SK-N-SH treated with all-trans-retinoic acid at 6 μM for 48 hours (cell line): ENCODE data around the gene ADSS2.
A peak's percentile ranks its signal among the peaks of the same experiment; 100 is the strongest.

Source experiments
- ATAC-seq: fragments of 200-7000 bp; cut with Tn5 transposase; 3 replicates; pipeline ENCODE4 v1.9.1; 2020; ENCODE audit warnings: mild to moderate bottlenecking, moderate library complexity
- ARNTL ChIP-seq: fragments of 450-650 bp; formaldehyde crosslinking; IDR thresholded peaks from 2 replicates; pipeline ENCODE4 v1.5.0; 2020; ENCODE audit warnings: low read depth, mild to moderate bottlenecking, moderate library complexity, borderline replicate concordance
- BACH2 ChIP-seq: fragments of 250-450 bp; sonication (Bioruptor Pico); IDR thresholded peaks from 2 replicates; pipeline ENCODE4 v1.9.0; 2021; ENCODE audit warnings: mild to moderate bottlenecking, borderline replicate concordance
- ESRRG ChIP-seq: fragments of 250-450 bp; sonication (Bioruptor Pico); IDR thresholded peaks from 2 replicates; pipeline ENCODE4 v1.6.1; 2021; ENCODE audit warnings: mild to moderate bottlenecking
- GLIS3 ChIP-seq: fragments of 250-450 bp; sonication (Bioruptor Pico); IDR thresholded peaks from 2 replicates; pipeline ENCODE4 v1.5.0; 2020; ENCODE audit warnings: mild to moderate bottlenecking, moderate library complexity
- ISL1 ChIP-seq: fragments of 250-450 bp; sonication (Bioruptor Pico); IDR thresholded peaks from 2 replicates; pipeline ENCODE4 v2.1.2; 2022; ENCODE audit warnings: mild to moderate bottlenecking, moderate library complexity
- PPARA ChIP-seq: fragments of 250-450 bp; sonication (Bioruptor Pico); IDR thresholded peaks from 2 replicates; pipeline ENCODE4 v1.5.0; 2020; ENCODE audit warnings: mild to moderate bottlenecking, borderline replicate concordance
- RARB ChIP-seq: fragments of 250-450 bp; sonication (Bioruptor Pico); IDR thresholded peaks from 2 replicates; pipeline ENCODE4 v1.8.0; 2021; ENCODE audit warnings: mild to moderate bottlenecking, moderate library complexity
- SNAI2 ChIP-seq: fragments of 250-450 bp; sonication (Bioruptor Pico); IDR thresholded peaks from 2 replicates; pipeline ENCODE4 v1.5.0; 2020; ENCODE audit warnings: mild to moderate bottlenecking, moderate library complexity
- TCF4 ChIP-seq: fragments of 250-450 bp; sonication (Bioruptor Pico); IDR thresholded peaks from 2 replicates; pipeline ENCODE4 v1.8.0; 2021; ENCODE audit warnings: mild to moderate bottlenecking, moderate library complexity, borderline replicate concordance
- TOX ChIP-seq: fragments of 250-450 bp; sonication (Bioruptor Pico); IDR thresholded peaks from 2 replicates; pipeline ENCODE4 v1.8.0; 2021; ENCODE audit warnings: mild to moderate bottlenecking, moderate library complexity, borderline replicate concordance
- ZC3H10 ChIP-seq: fragments of 250-450 bp; sonication (Bioruptor Pico); IDR thresholded peaks from 2 replicates; pipeline ENCODE4 v1.5.1; 2021; ENCODE audit warnings: mild to moderate bottlenecking, moderate library complexity
- ZFP3 ChIP-seq: fragments of 250-450 bp; sonication (Bioruptor Pico); IDR thresholded peaks from 2 replicates; pipeline ENCODE4 v1.5.0; 2020; ENCODE audit warnings: mild to moderate bottlenecking, moderate library complexity
- ZFP30 ChIP-seq: fragments of 450-650 bp; formaldehyde crosslinking; IDR thresholded peaks from 2 replicates; pipeline ENCODE4 v1.5.0; 2022; ENCODE audit warnings: mild to moderate bottlenecking, moderate library complexity
- ZNF565 ChIP-seq: fragments of 450-650 bp; formaldehyde crosslinking; conservative IDR thresholded peaks from 2 replicates; pipeline ENCODE4 v1.5.0; 2020; ENCODE audit warnings: low read depth, mild to moderate bottlenecking, moderate library complexity
- ZNF70 ChIP-seq: fragments of 450-650 bp; formaldehyde crosslinking; IDR thresholded peaks from 2 replicates; pipeline ENCODE4 v1.5.0; 2020; ENCODE audit warnings: mild to moderate bottlenecking, moderate library complexity
- ZNF8 ChIP-seq: fragments of 450-650 bp; formaldehyde crosslinking; IDR thresholded peaks from 2 replicates; pipeline ENCODE4 v1.5.0; 2020; ENCODE audit warnings: mild to moderate bottlenecking, moderate library complexity
- TF ChIP-seq, protein P1 (sequence below): fragments of 250-450 bp; sonication (Bioruptor Pico); IDR thresholded peaks from 2 replicates; pipeline ENCODE4 v1.8.0; 2021; ENCODE audit warnings: low read depth, mild to moderate bottlenecking, moderate library complexity, borderline replicate concordance
- TF ChIP-seq, protein P2 (sequence below): fragments of 250-450 bp; sonication (Bioruptor Pico); IDR thresholded peaks from 2 replicates; pipeline ENCODE4 v1.8.0; 2020; ENCODE audit warnings: mild to moderate bottlenecking, moderate library complexity, borderline replicate concordance
- TF ChIP-seq, protein P3 (sequence below): fragments of 250-450 bp; sonication (Bioruptor Pico); IDR thresholded peaks from 2 replicates; pipeline ENCODE4 v1.5.1; 2021; ENCODE audit warnings: mild to moderate bottlenecking, moderate library complexity
- TF ChIP-seq, protein P4 (sequence below): fragments of 250-450 bp; sonication (Bioruptor Pico); IDR thresholded peaks from 2 replicates; pipeline ENCODE4 v1.5.0; 2020; ENCODE audit warnings: mild to moderate bottlenecking, moderate library complexity
- TF ChIP-seq, protein P5 (sequence below): fragments of 250-450 bp; sonication (Bioruptor Pico); IDR thresholded peaks from 2 replicates; pipeline ENCODE4 v1.5.1; 2020; ENCODE audit warnings: low read depth, mild to moderate bottlenecking, moderate library complexity

ADSS2 gene

DNA sequence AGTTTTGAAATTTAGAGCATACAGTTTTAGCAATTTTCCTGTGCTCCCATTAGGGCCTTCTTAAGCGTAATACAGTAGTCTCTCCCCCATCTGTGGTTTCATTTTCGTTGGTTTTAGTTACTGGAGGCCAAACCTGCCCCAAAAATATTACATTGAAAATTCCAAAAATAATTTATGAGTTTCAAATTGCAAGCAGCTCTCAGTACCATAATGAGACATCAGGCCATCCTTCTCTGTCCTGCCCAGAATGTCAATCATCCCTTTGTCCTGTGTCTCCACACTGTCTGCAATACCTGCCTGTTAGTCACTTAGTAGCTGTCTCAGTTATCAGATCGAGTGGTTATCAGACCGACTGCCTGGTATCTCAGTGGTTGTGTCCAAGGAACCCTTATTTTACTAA lies 45.4 kb downstream of the ADSS2 start:
- ATAC-seq = no peak

DNA sequence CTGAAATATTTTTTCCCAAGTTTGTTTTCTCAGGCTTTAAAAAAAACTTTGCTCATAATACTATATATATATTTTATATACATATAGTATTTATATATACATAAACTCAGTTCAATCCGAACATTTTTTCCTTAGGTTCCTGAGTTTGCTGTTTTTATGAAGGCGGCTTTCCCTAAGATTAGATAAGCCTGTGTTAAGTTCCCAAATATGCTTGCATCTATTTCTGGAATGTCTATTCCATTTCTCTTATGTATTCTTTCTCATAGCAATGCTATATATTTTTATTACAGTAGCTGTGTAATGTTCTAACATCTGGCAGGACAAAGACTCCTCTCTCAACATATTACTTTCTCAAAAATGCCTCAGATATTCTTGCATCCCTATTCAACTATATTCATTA lies 45.9 kb downstream of the ADSS2 start:
- TF ChIP-seq SNAI2 (CRISPR knock-in tag) (no peak), ZNF565 (no peak), TOX (CRISPR knock-in tag) (no peak), TCF4 (CRISPR knock-in tag) (no peak), ZNF70 (CRISPR knock-in tag) (no peak), RARB (CRISPR knock-in tag) (no peak), ZC3H10 (CRISPR knock-in tag) (no peak), PPARA (CRISPR knock-in tag) (no peak)
- TF ChIP-seq, protein P1, sequence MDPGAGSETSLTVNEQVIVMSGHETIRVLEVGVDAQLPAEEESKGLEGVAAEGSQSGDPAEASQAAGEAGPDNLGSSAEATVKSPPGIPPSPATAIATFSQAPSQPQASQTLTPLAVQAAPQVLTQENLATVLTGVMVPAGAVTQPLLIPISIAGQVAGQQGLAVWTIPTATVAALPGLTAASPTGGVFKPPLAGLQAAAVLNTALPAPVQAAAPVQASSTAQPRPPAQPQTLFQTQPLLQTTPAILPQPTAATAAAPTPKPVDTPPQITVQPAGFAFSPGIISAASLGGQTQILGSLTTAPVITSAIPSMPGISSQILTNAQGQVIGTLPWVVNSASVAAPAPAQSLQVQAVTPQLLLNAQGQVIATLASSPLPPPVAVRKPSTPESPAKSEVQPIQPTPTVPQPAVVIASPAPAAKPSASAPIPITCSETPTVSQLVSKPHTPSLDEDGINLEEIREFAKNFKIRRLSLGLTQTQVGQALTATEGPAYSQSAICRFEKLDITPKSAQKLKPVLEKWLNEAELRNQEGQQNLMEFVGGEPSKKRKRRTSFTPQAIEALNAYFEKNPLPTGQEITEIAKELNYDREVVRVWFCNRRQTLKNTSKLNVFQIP (CRISPR knock-in tag) = no peak
- ATAC-seq = no peak

More for the DNA sequence above, 45.4 kb downstream of the ADSS2 start:
- no peak for TF ChIP-seq GLIS3 (CRISPR knock-in tag)
- no peak for TF ChIP-seq ZFP30 (CRISPR knock-in tag)
- TF ChIP-seq PPARA (CRISPR knock-in tag) = no peak
- no peak for TF ChIP-seq ESRRG (CRISPR knock-in tag)
- TF ChIP-seq TCF4 (CRISPR knock-in tag) = no peak
- no peak for TF ChIP-seq TOX (CRISPR knock-in tag)
- TF ChIP-seq ZNF8 = no peak
- TF ChIP-seq, protein P2, sequence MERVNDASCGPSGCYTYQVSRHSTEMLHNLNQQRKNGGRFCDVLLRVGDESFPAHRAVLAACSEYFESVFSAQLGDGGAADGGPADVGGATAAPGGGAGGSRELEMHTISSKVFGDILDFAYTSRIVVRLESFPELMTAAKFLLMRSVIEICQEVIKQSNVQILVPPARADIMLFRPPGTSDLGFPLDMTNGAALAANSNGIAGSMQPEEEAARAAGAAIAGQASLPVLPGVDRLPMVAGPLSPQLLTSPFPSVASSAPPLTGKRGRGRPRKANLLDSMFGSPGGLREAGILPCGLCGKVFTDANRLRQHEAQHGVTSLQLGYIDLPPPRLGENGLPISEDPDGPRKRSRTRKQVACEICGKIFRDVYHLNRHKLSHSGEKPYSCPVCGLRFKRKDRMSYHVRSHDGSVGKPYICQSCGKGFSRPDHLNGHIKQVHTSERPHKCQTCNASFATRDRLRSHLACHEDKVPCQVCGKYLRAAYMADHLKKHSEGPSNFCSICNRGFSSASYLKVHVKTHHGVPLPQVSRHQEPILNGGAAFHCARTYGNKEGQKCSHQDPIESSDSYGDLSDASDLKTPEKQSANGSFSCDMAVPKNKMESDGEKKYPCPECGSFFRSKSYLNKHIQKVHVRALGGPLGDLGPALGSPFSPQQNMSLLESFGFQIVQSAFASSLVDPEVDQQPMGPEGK = no peak
- TF ChIP-seq, protein P3, sequence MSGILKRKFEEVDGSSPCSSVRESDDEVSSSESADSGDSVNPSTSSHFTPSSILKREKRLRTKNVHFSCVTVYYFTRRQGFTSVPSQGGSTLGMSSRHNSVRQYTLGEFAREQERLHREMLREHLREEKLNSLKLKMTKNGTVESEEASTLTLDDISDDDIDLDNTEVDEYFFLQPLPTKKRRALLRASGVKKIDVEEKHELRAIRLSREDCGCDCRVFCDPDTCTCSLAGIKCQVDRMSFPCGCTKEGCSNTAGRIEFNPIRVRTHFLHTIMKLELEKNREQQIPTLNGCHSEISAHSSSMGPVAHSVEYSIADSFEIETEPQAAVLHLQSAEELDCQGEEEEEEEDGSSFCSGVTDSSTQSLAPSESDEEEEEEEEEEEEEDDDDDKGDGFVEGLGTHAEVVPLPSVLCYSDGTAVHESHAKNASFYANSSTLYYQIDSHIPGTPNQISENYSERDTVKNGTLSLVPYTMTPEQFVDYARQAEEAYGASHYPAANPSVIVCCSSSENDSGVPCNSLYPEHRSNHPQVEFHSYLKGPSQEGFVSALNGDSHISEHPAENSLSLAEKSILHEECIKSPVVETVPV (CRISPR knock-in tag) = no peak
- no peak for TF ChIP-seq ZFP3
- TF ChIP-seq BACH2 (CRISPR knock-in tag) = no peak
- no peak for TF ChIP-seq ZNF70 (CRISPR knock-in tag)
- no peak for TF ChIP-seq SNAI2 (CRISPR knock-in tag)
- TF ChIP-seq, protein P4, sequence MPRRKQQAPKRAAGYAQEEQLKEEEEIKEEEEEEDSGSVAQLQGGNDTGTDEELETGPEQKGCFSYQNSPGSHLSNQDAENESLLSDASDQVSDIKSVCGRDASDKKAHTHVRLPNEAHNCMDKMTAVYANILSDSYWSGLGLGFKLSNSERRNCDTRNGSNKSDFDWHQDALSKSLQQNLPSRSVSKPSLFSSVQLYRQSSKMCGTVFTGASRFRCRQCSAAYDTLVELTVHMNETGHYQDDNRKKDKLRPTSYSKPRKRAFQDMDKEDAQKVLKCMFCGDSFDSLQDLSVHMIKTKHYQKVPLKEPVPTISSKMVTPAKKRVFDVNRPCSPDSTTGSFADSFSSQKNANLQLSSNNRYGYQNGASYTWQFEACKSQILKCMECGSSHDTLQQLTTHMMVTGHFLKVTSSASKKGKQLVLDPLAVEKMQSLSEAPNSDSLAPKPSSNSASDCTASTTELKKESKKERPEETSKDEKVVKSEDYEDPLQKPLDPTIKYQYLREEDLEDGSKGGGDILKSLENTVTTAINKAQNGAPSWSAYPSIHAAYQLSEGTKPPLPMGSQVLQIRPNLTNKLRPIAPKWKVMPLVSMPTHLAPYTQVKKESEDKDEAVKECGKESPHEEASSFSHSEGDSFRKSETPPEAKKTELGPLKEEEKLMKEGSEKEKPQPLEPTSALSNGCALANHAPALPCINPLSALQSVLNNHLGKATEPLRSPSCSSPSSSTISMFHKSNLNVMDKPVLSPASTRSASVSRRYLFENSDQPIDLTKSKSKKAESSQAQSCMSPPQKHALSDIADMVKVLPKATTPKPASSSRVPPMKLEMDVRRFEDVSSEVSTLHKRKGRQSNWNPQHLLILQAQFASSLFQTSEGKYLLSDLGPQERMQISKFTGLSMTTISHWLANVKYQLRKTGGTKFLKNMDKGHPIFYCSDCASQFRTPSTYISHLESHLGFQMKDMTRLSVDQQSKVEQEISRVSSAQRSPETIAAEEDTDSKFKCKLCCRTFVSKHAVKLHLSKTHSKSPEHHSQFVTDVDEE (CRISPR knock-in tag) = no peak
- TF ChIP-seq, all 23 proteins: peak for 0

DNA sequence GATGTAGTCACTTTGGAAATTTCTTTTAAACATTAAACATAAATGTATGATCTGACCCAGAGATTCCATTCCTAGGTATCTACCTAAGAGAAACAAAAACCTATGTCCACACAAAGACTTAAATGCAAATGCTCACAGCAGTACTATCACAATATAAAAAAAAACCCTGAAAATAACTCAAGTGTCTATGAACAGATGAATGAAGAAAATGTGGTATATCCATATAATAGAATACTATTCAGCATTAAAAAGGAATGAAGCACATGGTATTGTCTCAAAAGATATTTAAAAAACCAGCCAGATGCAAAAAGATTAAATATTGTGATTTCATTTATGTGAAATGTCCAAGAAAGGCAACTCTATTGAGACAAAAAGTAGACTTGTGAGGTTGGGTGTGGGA lies 48.3 kb downstream of the ADSS2 start:
- TF ChIP-seq ZNF8 (peak; percentile 94), ESRRG (CRISPR knock-in tag) (no peak)
- ATAC-seq = no peak

DNA sequence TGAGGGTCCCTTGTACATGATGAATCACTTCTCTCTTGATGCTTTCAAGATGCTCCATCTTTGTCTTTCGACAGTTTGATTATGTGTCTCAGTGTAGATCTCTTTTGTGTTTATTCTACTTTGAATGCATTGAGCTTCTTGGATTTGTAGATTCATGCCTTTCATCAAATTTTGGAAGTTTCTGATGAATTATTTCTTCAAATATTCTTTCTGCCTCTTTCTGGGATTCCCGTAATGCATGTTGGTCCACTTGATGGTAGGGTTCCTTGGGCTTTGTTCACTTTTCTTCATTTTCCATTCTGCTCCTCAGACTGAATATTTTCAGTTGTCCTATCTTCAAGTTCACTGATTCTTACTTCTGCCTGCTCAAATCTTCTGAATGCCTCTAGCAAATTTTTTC lies 50.7 kb downstream of the ADSS2 start:
- ATAC-seq = no peak
- no peak for TF ChIP-seq GLIS3 (CRISPR knock-in tag)
- no peak for TF ChIP-seq ZNF8
- TF ChIP-seq ARNTL (CRISPR knock-in tag) = no peak
- TF ChIP-seq, protein P5, sequence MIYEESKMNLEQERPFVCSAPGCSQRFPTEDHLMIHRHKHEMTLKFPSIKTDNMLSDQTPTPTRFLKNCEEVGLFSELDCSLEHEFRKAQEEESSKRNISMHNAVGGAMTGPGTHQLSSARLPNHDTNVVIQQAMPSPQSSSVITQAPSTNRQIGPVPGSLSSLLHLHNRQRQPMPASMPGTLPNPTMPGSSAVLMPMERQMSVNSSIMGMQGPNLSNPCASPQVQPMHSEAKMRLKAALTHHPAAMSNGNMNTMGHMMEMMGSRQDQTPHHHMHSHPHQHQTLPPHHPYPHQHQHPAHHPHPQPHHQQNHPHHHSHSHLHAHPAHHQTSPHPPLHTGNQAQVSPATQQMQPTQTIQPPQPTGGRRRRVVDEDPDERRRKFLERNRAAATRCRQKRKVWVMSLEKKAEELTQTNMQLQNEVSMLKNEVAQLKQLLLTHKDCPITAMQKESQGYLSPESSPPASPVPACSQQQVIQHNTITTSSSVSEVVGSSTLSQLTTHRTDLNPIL (CRISPR knock-in tag) = no peak
- TF ChIP-seq, protein P3 (CRISPR knock-in tag) = no peak
- TF ChIP-seq ZNF70 (CRISPR knock-in tag) = no peak
- no peak for TF ChIP-seq ESRRG (CRISPR knock-in tag)
- no peak for TF ChIP-seq BACH2 (CRISPR knock-in tag)
- no peak for TF ChIP-seq ZFP3
- TF ChIP-seq TCF4 (CRISPR knock-in tag) = no peak
- TF ChIP-seq ISL1 (CRISPR knock-in tag) = no peak
- TF ChIP-seq, protein P4 (CRISPR knock-in tag) = no peak
- no peak for TF ChIP-seq SNAI2 (CRISPR knock-in tag)
